GM21723 (cell line): Measurements from ENCODE around the gene PCDHAC2.

ENCODE experiments used
- ATAC-seq: cut with Tn5 transposase; IDR thresholded peaks from one replicate; pipeline ENCODE4 v1.9.1; 2021; ENCODE audit warnings: mild to moderate bottlenecking, moderate library complexity; ENCODE audit not compliant: unreplicated experiment

PCDHAC2 gene

DNA sequence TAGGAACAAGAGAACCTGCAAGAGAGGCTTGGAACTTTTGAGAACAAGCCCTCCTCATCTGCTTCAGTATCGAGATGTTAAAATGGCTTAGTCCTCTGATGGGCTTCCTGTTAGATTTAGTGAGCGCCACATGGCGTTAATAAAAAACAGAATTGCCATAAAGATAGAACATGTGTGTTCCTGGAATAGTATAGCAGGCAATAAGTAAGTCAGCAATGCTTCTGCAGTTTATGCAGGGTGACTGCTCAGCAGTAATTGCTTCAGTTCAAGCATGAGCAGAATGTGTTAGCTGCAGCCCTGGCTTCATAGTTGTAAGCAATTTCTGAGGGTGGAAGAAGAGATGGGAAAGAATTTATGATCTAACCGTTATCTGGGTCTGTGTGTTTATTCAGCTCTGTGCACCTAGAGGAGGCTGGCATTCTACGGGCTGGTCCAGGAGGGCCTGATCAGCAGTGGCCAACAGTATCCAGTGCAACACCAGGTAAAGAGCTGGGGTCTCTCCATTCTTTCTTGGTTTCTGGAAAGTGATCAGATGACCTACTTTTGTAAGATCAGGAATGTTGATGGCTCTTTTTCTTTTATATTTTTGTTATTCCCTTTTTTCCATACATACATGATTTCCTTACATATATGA, 15.9 kb downstream of the PCDHAC2 start:
- no peak for ATAC-seq

DNA sequence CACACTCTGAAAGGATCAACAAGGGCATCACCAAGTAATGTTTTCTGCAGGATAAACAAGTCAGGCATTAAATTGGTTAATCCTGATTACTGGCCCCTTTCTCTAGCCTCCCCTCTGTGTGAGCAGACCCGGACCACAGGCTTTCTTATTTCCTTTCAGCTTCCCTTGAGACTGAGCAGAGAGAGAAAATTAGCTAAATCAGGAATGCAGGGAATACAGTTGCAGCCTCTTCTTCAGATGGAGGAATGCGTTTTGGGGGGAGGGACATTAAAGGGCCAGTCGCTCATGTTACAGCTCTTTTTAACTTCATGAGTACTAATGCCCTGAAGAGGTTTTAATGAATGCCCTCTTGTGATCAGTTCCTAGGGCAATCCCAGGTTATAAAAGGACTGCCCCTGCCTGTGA, 19.8 kb downstream of the PCDHAC2 start:
- ATAC-seq = no peak

DNA sequence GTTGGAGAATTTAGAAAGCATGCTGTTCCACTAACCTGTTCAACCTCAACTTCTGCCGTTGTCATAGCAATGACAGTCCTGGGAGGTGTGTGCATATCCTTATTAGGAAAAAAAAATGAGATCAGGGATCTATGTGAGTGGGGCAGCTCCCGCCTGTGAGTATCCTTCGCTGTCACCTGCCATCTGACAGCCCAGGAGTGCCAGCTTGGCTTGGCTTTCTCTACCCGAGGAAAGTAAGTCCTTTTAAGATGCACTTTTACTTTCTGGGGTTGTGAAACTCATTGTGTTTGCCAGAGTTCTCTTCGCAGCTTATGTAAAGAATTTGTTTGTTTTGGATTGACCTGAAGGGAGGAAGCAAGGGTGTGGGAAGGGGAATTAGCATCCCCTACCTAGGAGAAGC, 21.8 kb downstream of the PCDHAC2 start:
- no peak for ATAC-seq

GRCh38 chr5:140988608-140989007, 22.3 kb downstream of the PCDHAC2 start:
- no peak for ATAC-seq

DNA sequence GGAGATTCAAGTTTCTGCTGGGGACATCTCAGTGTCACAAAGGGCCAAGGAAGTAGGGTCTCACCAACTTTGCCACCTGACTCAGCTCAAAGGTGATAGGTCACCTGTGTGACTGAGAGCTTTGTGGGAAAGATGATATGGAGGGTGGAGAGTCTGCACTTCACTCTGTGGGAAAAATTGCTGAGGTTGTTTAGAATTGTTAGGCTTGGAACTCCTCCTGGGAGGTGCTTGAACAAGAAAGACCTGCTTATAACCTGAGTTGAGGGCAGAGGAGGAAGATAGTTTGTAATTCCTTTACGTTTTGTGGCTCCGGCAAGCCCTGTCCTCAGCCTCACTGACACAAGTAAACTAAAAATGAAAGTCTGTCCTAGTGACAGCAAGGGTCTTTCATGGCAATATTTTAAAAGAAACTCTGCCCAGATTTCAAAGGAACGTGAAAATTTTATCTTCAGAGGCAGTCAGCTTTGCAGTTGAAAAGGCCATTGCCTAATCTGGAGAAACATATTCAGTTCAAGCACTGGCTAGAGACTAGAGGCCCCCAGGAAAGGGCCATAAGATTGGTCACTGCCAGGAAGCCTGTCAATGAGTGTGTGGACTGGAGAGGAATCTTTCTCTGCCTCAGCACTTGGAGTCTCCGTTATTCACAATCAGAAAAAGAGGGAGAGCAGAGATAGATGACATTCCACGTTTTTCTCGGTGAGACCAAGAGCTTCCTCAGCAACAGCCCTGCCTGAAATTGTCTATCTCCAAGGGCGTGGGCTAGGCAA, 23.2 kb downstream of the PCDHAC2 start:
- no peak for ATAC-seq

- no peak for ATAC-seq
Measured at GRCh38 chr5:140992828-140993227, 26.6 kb downstream of the PCDHAC2 start.

DNA sequence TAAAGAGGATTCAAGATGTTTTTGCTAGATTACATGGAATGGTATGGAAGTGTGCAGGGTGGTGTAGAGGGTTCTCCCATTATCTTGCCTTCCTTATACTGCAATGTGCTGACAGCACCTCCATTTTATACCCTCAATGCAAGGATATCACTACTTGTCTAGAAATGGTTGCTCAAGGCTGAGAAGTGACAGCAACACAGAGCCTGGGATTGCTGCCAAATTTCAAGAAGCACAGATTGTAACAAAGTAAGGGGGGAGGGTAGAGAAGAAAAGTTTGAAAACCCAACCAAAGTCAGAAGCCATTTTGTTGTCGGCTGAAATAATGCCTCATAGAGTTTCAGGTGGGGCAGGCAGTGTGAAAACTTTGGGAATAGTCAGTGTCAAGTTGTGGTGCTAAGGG, 29.8 kb downstream of the PCDHAC2 start:
- no peak for ATAC-seq

- ATAC-seq = no peak
Measured at GRCh38 chr5:140998921-140999410, 32.7 kb downstream of the PCDHAC2 start.

DNA sequence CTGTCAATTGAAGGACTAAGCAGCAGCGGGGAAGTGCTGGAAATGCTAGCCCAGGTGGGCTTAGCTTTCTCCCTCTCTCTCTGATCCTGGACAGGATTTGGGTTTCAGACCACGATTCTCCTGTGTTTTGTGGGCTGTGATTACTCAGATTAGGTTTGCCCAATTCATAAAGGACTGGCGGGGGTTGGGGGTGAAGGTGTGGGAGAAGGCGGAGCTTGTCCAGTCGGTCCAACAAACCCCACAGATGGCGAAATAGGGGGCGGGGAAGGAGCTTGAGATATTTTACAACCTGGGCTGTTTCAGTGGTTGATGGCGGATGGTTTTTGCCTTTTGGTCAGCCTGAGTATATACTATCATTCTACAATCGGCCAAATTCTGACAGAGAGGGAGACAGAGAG, 35.2 kb downstream of the PCDHAC2 start:
- ATAC-seq = no peak

GRCh38 chr5:141001844-141002604, 35.7 kb downstream of the PCDHAC2 start:
- no peak for ATAC-seq

DNA sequence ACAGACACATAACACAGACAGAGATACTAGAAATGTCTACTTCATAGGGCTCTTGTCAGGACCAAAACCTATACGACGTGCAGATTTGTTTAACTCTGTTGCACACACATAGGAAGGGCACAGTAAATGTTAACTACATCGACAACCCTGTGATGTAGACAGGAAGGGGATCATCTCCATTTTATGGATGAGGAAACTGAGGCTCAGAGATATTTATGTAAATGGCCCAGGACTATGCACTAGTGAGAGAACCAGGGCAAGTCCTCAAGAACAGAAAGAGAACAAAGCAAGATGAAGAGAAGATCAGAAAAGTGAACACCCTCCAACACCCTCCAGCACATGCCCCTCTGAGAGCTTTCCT, 36.3 kb downstream of the PCDHAC2 start:
- no peak for ATAC-seq

- ATAC-seq = no peak
Measured at GRCh38 chr5:141003031-141003430, 36.8 kb downstream of the PCDHAC2 start.

- no peak for ATAC-seq
Measured at GRCh38 chr5:141003791-141004611, 37.7 kb downstream of the PCDHAC2 start.

GRCh38 chr5:141007791-141008190, 41.5 kb downstream of the PCDHAC2 start:
- ATAC-seq = no peak

GRCh38 chr5:141010047-141010793, 43.9 kb downstream of the PCDHAC2 start:
- no peak for ATAC-seq

DNA sequence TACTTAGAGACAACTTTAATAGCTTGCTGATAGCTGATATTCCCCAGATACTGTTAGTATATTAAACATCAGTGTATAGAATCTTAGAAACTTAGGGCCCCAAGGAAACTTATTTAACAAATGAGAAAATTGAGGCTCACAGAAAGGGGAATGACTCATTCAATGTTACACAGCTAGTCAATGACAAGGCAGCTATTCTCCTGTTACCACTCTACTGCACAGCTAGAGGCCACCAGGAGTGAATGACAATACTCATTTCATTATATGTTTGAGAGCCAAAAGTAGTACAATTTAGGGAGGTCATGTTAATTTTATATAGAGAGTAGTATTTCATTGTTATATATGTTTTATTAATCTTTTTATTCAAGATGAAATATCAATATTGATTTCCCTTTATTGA, 51.7 kb downstream of the PCDHAC2 start:
- ATAC-seq = no peak
